ENCODE results near the gene ALPG.
"Not testable (repeated sequence)": the region's sequence is repeated elsewhere in the genome, so short reads cannot be mapped to it uniquely, and the experiment has no call there.

ALPG gene

GRCh38 chr2:232370007-232370406, 36.6 kb upstream of the ALPG start:
- peaks cover 16% of the 10 kb centered on the region for H3K4me1 ChIP-seq (ENCODE audit: insufficient read depth, low read length)
- H3K9me3 ChIP-seq (ENCODE audit: control insufficient read depth, insufficient read depth, low read length); H3K36me3 ChIP-seq (ENCODE audit: insufficient read depth, low read length); H3K9ac ChIP-seq (ENCODE audit: low read depth, low read length): not testable (repeated sequence)

DNA sequence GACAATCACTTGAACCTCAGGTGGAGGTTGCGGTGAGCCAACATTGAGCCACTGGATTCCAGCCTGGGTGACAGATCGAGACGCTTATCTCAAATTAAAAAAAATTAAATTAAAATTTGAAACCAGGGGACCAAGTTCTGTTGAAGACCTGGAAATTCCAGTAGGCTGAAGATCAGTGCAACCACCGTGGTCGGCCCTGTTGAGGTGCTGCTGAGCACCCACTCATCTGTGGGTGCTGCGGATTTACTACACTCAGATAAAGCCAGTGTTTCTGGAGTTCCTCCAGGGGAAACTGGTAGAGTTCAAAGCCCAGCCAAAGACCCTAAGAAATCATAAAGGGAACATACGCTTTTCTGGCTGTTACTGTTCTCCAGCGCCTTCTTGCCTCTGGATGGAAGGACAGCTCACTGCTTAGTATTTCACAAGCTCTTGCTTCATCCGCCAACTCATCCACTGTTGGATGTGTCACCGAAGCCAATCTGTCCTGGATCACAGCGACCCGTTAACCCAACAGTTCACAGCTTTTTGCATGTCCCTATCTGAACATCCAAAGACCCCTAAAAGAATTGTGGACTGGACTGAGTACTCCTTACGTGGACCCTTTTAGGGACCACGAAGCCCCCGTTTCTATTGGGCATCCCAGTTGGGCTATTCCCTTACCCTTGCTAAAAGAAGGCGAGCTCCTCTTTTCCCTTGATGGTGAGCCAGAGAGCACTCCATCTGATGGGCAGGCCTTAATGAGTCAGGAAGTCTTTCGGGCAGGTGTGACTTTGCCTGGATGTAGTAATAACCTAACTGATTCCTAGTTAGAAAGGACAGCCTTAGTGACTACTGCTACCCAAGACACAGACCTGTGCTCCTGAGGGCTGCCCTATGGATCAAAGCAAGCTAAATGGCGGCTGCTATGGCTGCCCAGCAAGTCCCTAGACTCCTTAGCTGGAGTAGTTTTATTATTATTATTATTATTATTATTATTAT, 34.1 kb upstream of the ALPG start:
- no peaks in the 10 kb centered on the region for H3K36me3 ChIP-seq (ENCODE audit: insufficient read depth, low read length)
- H3K9ac ChIP-seq (ENCODE audit: low read depth, low read length), result no peak overlapping the region
- H3K4me1 ChIP-seq (ENCODE audit: insufficient read depth, low read length), result peaks cover 18% of the 10 kb centered on the region
- no peaks in the 10 kb centered on the region for H3K9me3 ChIP-seq (ENCODE audit: control insufficient read depth, insufficient read depth, low read length)

DNA sequence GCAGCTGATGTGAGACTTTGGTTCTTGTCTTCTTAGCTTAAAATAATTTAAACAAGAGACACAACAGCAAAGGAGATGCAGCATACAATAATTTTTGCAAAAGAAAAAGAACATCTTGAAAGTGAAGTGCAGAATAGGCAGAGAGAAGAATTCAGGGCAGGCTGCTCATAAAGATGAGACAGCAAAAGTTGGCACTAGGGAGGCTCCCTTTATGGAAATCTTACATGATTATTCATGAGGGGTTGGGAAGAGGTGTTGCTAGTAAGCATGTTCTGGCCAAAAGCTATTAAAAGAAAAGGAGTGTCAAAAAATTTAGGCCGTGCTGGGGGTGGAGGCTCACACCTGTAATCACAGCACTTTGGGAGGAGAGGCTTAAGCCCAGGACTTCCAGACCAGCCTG, 32.3 kb upstream of the ALPG start:
- Histone ChIP-seq H3K36me3 (ENCODE audit: insufficient read depth, low read length) (no peaks in the 10 kb centered on the region), H3K4me1 (ENCODE audit: insufficient read depth, low read length) (peaks cover 6% of the 10 kb centered on the region), H3K9me3 (ENCODE audit: control insufficient read depth, insufficient read depth, low read length) (no peaks in the 10 kb centered on the region), H3K9ac (ENCODE audit: low read depth, low read length) (no peak overlapping the region)

DNA sequence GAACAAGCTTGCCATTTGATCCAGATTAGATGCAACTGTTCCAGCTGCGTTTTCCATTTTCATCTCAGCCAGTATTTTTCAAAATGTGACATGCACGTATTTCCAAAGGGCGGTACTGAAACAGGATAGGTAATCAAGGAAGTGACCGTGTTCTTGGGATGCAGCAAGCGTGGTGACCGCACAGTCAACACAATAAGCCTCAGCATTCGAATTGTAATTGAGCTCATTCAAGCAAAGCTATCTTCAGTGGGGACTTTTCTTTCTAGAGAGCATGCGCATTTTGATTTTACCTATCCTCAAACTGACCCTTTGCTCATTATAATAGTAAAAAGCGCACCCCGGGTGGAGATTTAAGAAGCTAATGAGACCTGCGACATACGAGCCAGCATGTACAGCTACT, 31.5 kb upstream of the ALPG start:
- Histone ChIP-seq H3K4me1 (ENCODE audit: insufficient read depth, low read length) (peaks cover 6% of the 10 kb centered on the region), H3K9ac (ENCODE audit: low read depth, low read length) (no peak overlapping the region), H3K9me3 (ENCODE audit: control insufficient read depth, insufficient read depth, low read length) (no peaks in the 10 kb centered on the region), H3K36me3 (ENCODE audit: insufficient read depth, low read length) (no peaks in the 10 kb centered on the region)

DNA sequence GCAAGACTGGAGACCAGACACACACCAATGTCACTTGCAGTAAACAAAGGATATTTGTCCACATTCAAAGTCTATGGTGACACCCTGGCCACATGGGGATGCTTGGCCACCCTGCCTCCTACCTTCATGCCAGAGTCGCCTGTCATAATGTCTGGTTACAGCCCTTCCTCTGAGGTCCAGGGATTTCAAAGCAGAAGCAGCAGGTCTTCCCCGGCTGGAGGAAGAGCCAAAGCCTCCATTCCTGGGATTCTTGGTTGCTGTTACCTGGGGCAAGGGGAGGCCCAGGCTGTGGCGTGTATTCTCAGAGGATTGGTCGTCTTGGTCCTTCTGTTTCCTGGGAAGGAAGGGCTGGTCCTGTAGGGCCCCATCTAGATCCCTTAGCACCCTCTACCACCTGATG, 30.4 kb upstream of the ALPG start:
- no peaks in the 10 kb centered on the region for H3K36me3 ChIP-seq (ENCODE audit: insufficient read depth, low read length)
- peaks cover 6% of the 10 kb centered on the region for H3K4me1 ChIP-seq (ENCODE audit: insufficient read depth, low read length)
- H3K9me3 ChIP-seq (ENCODE audit: control insufficient read depth, insufficient read depth, low read length), result no peaks in the 10 kb centered on the region
- no peak overlapping the region for H3K9ac ChIP-seq (ENCODE audit: low read depth, low read length)

GRCh38 chr2:232376713-232377112, 29.9 kb upstream of the ALPG start:
- Histone ChIP-seq H3K36me3 (ENCODE audit: insufficient read depth, low read length) (no peaks in the 10 kb centered on the region), H3K9ac (ENCODE audit: low read depth, low read length) (no peak overlapping the region), H3K9me3 (ENCODE audit: control insufficient read depth, insufficient read depth, low read length) (no peaks in the 10 kb centered on the region)

DNA sequence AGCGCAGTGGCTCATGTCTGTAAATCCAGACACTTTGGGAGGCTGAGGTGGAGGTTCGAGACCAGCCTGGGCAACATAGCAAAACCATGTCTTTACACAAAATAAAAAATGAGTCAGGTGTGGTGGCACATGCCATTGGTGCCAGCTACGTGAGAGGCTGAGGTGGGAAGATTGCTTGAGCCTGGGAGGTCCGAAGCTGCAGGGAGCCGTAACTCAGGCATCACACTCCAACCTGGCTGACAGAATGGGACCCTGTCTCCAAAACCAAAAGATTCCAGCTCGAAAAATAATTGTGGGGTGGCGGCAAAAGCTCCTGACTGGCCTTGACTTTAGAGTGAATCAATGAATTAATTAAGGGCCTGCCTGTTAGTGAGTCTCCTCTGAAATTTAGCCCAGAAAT, 29.3 kb upstream of the ALPG start:
- Histone ChIP-seq H3K4me1 (ENCODE audit: insufficient read depth, low read length) (peaks cover 6% of the 10 kb centered on the region), H3K9ac (ENCODE audit: low read depth, low read length) (no peak overlapping the region), H3K9me3 (ENCODE audit: control insufficient read depth, insufficient read depth, low read length) (no peaks in the 10 kb centered on the region), H3K36me3 (ENCODE audit: insufficient read depth, low read length) (no peaks in the 10 kb centered on the region)

More at GRCh38 chr2:232376713-232377112, 29.9 kb upstream of the ALPG start:
- H3K4me1 ChIP-seq (ENCODE audit: insufficient read depth, low read length), result peaks cover 6% of the 10 kb centered on the region

- H3K9me3 ChIP-seq (ENCODE audit: control insufficient read depth, insufficient read depth, low read length), result no peaks in the 10 kb centered on the region
- H3K4me1 ChIP-seq (ENCODE audit: insufficient read depth, low read length), result peaks cover 6% of the 10 kb centered on the region
- H3K9ac ChIP-seq (ENCODE audit: low read depth, low read length), result no peak overlapping the region
- H3K36me3 ChIP-seq (ENCODE audit: insufficient read depth, low read length), result no peaks in the 10 kb centered on the region
Observed at GRCh38 chr2:232377841-232378734, 28.6 kb upstream of the ALPG start.

DNA sequence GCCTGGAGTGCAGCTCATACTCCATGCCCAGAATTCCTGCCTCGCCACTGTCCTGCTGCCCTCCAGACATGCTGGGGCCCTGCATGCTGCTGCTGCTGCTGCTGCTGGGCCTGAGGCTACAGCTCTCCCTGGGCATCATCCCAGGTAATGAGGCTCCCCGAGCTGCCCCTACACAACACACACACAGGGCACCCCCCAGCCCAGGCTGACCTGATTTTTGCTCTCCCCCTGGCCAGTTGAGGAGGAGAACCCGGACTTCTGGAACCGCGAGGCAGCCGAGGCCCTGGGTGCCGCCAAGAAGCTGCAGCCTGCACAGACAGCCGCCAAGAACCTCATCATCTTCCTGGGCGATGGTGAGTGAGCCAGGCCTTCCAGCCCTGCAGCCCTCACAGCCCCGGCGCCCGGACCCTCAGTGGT, 27.9 kb upstream of the ALPG start, which contains the start of gene ALPP:
ALPP (plus strand) TSS at position 17 of the 417 bp plus-strand sequence; CDS start at position 69, 52 bp downstream.
- not testable (repeated sequence) for H3K9me3 ChIP-seq (ENCODE audit: control insufficient read depth, insufficient read depth, low read length); H3K9ac ChIP-seq (ENCODE audit: low read depth, low read length); H3K36me3 ChIP-seq (ENCODE audit: insufficient read depth, low read length); H3K4me1 ChIP-seq (ENCODE audit: insufficient read depth, low read length)

- H3K9me3 ChIP-seq (ENCODE audit: control insufficient read depth, insufficient read depth, low read length); H3K4me1 ChIP-seq (ENCODE audit: insufficient read depth, low read length): not testable (repeated sequence)
Observed at GRCh38 chr2:232379610-232380590, 26.7 kb upstream of the ALPG start.

GRCh38 chr2:232381204-232382031, 25.2 kb upstream of the ALPG start:
- not testable (repeated sequence) for H3K9me3 ChIP-seq (ENCODE audit: control insufficient read depth, insufficient read depth, low read length); H3K4me1 ChIP-seq (ENCODE audit: insufficient read depth, low read length); H3K36me3 ChIP-seq (ENCODE audit: insufficient read depth, low read length); H3K9ac ChIP-seq (ENCODE audit: low read depth, low read length)

More at GRCh38 chr2:232379610-232380590, 26.7 kb upstream of the ALPG start:
- H3K9ac ChIP-seq (ENCODE audit: low read depth, low read length); H3K36me3 ChIP-seq (ENCODE audit: insufficient read depth, low read length): not testable (repeated sequence)

DNA sequence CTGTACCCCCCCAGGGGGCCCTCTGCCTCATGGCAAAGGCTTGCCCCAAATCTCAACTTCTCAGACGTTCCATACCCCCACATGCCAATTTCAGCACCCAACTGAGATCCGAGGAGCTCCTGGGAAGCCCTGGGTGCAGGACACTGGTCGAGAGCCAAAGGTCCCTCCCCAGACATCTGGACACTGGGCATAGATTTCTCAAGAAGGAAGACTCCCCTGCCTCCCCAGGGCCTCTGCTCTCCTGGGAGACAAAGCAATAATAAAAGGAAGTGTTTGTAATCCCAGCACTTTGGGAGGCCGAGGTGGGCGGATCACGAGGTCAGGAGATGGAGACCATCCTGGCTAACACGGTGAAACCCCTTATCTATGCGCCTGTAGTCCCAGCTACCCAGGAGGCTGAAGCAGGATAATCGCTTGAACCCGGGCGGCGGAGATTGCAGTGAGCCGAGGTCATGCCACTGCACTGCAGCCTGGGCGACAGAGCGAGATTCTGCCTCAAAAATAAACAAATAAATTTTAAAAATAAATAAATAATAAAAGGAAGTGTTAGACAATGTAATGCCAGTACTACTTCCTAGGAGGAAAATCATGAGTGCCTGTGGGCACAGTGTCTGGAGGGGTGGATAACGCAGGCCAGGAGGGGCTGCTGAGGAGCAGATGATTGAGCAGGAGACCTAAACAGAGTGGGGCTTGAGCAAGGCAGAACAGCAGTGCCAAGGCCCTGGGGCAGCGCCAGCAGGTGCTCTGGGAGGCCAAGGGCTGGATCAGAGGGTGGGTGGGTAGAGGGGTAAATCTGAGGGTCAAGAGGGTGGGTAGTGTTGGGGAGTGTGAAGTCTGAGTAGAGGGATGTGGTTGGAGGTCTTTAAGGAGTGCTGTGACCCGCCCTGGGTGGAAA, 24.1 kb upstream of the ALPG start:
- Histone ChIP-seq H3K36me3 (ENCODE audit: insufficient read depth, low read length) (no peaks in the 10 kb centered on the region), H3K4me1 (ENCODE audit: insufficient read depth, low read length) (no peaks in the 10 kb centered on the region), H3K9ac (ENCODE audit: low read depth, low read length) (no peak overlapping the region), H3K9me3 (ENCODE audit: control insufficient read depth, insufficient read depth, low read length) (no peaks in the 10 kb centered on the region)

All from ES-I3 (cell line).